GM12801 (cell line): ENCODE measurements around the gene SPOCK3.

Experiments
- CTCF ChIP-seq: IDR thresholded peaks from one replicate; pipeline ENCODE4 v1.5.1; 2011; ENCODE audit warnings: control low read depth; ENCODE audit not compliant: insufficient read length; ENCODE audit errors: extremely low read depth

Gene SPOCK3

GRCh38 chr4:167233685-167234315 lies 494 bp downstream of the SPOCK3 start:
- no peak for TF ChIP-seq CTCF

- no peak for TF ChIP-seq CTCF
Measured at GRCh38 chr4:167232805-167233684, 1.2 kb downstream of the SPOCK3 start.

GRCh38 chr4:167230744-167231143 lies 3.5 kb downstream of the SPOCK3 start:
- TF ChIP-seq CTCF: no peak

- no peak for TF ChIP-seq CTCF
Measured at GRCh38 chr4:167222099-167222498, 12.2 kb downstream of the SPOCK3 start.

DNA sequence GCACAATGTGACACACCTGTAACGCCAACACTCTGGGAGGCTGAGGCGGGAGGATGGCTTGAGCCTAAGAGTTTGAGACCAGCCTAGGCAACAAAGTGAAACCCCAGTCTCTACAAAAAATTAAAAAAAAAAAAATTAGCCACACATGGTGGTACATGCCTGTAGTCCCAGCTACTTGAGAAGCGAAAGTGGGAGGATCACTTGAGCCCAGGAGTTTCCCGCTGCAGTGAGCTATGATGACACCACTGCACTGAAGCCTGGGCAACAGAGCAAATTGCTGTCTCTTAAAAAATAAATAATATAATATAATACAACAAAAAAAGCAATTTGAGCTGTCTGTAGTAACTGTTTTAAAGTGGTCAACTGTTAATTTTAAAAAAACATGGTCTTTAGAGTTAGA lies 13.2 kb downstream of the SPOCK3 start:
- TF ChIP-seq CTCF: no peak

GRCh38 chr4:167218022-167218608 lies 16.2 kb downstream of the SPOCK3 start:
- no peak for TF ChIP-seq CTCF

GRCh38 chr4:167216783-167217182 lies 17.5 kb downstream of the SPOCK3 start:
- TF ChIP-seq CTCF: no peak
